GM21526 (cell line): ENCODE measurements around the gene BARHL1.
"Not testable (repeated sequence)": the region's sequence is repeated elsewhere in the genome, so short reads cannot be mapped to it uniquely, and the experiment has no call there.

Source experiments
- ATAC-seq: cut with Tn5 transposase; IDR thresholded peaks from one replicate; pipeline ENCODE4 v1.9.1; 2021; ENCODE audit warnings: moderate library complexity; ENCODE audit not compliant: unreplicated experiment, low FRiP score

BARHL1 gene

GRCh38 chr9:132556235-132556634, 26.2 kb upstream of the BARHL1 start:
- no peak for ATAC-seq

DNA sequence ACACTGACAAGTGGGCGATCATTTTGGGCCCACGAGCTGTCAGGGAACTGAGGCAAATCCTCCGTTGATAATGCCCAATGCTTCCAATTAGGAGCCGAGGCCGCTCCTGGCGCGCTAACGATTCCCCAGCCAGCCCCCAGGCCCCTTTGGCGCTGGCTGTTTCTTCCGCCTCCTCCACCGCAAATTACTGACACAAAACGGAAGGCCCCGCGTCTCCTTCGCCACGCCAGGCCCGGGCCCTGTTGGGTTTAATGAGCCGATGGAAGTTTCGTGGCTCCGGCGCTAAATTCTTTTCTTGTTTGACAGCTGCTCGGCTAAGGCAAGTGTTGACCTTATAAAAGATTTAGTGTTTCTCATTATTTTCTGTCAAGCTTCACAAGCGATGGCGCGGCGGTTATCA, 25.7 kb upstream of the BARHL1 start:
- no peak for ATAC-seq

- no peak for ATAC-seq
Observed at GRCh38 chr9:132557159-132557558, 25.2 kb upstream of the BARHL1 start.

DNA sequence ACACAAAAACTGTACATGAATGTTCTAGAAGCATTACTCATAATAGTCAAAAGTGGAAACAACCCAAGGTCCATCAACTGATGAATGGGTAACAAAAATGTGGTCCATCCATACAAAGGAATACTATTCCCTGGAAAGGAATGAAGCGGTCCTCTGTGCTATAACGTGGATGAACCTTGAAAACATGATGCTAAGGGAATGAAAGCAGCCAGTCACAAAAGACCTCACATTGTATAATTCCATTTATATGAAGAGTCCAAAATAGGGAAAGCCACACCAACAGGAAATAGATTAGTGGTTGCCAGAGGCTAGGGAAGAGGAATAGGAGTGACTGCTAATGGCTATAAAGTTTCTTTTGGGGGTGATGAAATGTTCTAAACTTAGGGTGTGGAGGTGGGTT, 22.7 kb upstream of the BARHL1 start:
- no peak for ATAC-seq

- ATAC-seq = no peak
Observed at GRCh38 chr9:132560616-132561202, 21.7 kb upstream of the BARHL1 start.

- no peak for ATAC-seq
Observed at GRCh38 chr9:132562306-132562573, 20.2 kb upstream of the BARHL1 start.

GRCh38 chr9:132564526-132564925, 17.9 kb upstream of the BARHL1 start:
- no peak for ATAC-seq

- ATAC-seq = not testable (repeated sequence)
Observed at GRCh38 chr9:132568787-132569186, 13.6 kb upstream of the BARHL1 start.

- no peak for ATAC-seq
Observed at GRCh38 chr9:132571806-132572600, 10.4 kb upstream of the BARHL1 start.

GRCh38 chr9:132572921-132573320, 9.5 kb upstream of the BARHL1 start:
- no peak for ATAC-seq

GRCh38 chr9:132575005-132575609, 7.3 kb upstream of the BARHL1 start:
- no peak for ATAC-seq

GRCh38 chr9:132575811-132576210, 6.6 kb upstream of the BARHL1 start:
- ATAC-seq = no peak

DNA sequence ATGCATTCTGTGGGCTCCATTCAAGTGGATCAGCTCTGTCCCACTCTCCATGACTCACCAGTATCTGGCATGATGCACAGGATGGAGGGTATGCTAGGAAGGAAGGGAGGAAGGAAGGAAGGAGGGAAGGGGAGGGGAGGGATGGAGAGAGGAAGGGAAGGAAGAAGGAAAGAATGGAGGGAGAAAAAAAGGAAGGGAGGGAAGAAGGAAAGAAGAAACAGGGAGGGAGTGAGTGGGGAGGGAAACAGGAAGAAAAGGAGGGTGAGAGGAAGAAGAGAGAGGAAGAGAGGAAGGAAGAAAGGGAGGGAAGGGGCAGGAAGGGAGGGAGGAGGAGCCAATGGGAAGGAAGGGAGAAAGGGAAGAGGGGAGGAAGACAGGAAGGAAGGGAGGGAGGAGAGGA, 5.3 kb upstream of the BARHL1 start:
- ATAC-seq = no peak

DNA sequence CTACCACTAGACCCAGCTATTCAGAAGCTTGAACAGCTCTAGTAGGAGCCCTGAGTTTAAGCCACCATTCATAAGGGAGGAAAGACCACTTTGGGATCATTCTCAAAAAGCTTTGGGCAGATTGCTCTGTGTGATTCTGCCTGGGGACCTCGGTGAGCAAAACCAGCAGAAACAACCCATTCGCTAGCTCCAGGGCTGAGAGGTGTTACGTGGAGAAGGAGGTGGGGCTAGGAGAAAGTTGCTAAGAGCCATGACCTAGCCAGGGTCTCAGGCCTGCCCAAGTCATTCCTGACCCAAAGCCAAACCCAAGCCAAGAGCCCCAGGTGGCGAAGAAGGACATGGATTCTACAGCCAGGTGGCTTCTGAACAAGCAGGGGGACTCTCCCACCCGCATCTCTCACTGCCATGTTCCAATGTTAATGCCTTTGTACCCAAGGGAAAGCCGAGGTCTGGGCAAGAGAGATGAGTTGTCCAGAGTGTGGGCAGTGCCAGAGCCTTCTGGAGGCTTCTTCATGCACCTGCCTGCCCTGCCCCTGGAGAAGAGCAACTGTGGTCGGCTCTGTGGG, 4.0 kb upstream of the BARHL1 start:
- ATAC-seq = no peak

DNA sequence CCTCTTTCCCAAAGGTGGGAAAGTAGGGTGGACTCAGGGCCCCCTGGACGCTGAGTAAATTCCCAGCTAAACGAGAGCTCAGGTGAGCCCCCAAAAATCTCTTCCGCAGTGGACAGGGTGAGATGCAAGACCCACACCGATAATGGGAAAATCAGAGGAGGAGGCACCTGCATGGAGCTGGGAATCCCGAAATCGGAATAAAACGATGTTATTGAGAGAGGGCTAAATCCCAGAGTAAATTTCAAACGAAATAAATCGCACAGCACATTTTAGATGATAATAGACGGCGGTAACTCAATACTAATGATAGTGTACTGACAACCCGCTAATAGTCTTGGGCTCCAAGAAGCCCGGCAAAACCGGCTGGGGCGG, 3.0 kb upstream of the BARHL1 start:
- ATAC-seq = no peak

DNA sequence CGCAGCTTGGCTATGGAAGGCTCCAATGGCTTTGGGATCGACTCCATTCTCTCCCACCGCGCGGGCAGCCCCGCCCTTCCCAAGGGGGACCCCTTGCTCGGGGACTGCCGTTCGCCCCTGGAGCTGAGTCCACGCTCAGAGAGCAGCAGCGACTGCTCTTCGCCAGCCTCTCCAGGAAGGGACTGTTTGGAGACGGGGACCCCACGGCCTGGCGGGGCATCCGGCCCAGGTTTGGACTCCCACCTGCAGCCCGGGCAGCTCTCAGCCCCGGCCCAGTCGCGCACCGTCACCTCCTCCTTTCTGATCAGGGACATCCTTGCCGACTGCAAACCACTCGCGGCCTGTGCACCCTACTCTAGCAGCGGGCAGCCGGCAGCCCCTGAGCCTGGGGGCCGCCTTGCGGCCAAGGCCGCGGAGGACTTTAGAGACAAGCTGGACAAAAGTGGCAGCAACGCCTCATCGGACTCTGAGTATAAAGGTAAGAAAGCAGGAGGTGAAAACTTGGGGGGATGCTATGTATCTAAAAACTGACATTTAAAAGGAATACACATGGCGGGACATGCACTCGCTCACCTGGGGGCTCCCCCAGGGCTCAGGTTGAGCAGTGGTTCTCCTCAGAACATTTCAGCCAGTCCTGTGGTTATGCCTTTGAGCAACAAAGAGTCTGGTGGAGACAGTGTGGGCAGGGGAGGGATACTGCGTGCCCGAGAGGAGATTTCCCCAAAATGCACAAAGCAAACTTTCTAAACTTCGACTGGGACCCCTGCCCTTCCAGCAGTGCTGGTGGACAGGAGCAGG, 579 bp downstream of the BARHL1 start:
- ATAC-seq = no peak

DNA sequence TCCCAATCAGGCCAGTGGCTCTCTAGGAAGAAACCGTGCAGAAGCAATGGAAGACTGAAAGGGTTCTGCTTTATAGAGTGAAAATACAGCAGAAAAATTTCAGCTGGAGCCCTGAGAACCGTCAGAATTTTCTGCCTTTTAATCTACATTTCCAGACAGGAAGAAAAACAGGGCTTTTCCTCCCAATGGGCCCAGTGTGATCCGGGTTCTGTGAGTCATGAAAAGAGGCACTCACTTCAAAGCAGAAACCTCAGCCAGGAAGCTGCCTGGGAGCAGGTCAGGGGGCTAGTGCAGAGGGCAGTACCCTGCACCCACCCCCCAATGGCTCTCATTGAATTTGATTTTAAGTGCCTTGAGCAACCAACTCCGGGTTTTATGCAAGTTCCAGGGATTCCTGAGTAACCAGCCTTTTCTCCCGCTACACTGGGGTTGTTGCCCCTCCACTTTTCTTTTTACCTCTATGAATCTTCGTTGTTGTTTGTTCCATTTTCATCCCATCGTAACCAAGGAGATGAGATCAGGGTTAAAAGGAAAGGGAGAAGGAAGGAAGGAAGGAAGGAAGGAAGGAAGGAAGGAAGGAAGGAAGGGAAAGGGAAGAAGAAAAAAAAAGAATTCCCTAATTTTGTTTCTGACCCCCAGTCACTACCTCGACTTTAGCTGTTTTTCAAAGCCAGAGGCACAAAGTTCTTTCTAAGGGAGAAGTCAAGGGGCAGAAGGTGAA, 1.3 kb downstream of the BARHL1 start:
- ATAC-seq = no peak

DNA sequence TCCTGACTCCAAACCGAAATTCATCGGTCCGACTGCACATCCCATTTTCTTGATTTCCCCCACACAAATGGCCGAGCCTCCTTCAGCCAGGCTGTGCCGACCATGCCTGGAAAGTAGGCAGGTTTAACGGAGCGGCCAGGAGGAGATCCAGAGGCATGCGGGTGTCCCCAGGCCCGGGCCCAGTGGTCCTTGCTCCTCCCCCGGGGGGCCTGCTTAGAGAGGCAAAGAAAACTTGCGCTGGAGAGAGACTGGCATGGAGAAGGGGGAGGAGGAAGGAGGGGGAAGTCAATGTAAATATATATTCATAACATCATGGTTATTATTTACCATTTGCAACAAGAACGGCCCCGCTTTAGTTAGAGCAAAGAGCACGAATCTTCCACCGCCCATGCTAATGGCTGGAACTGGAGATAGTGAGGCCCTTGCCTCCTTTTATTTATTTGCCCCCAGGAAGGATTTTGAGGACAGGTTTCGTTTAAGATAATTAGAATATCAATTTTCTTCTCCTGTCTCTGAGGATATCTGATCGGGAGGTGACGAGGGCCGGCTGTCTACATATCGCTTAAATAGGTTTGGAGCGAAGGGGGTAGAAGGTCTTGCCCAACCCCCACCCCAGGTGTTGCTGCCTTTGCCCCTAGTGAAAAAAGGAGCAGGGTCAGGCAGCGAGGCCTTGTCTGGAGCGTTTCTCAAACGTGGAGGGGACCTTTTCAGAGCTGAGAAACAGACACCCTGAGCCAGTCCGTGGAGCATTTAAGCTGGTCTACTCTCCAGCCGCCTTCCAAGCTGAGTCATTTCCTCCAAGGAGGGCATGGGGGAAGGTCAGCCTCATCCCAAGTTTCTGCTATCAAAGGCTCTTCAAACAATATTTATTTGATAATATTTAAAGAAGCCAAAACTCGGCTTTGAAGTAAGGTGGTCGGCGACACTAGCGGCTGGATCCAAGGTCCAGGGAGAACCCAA, 2.5 kb downstream of the BARHL1 start:
- no peak for ATAC-seq
